ENCODE measurements around the gene LY6G5B. TPM values are rescaled to one million over a fixed set of nuclear protein-coding genes. Genes with fewer than 3 reads are reported as not detected.

LY6G5B gene, protein sequence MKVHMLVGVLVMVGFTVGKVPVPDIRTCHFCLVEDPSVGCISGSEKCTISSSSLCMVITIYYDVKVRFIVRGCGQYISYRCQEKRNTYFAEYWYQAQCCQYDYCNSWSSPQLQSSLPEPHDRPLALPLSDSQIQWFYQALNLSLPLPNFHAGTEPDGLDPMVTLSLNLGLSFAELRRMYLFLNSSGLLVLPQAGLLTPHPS
- total RNA-seq, result 20.4 TPM

DNA sequence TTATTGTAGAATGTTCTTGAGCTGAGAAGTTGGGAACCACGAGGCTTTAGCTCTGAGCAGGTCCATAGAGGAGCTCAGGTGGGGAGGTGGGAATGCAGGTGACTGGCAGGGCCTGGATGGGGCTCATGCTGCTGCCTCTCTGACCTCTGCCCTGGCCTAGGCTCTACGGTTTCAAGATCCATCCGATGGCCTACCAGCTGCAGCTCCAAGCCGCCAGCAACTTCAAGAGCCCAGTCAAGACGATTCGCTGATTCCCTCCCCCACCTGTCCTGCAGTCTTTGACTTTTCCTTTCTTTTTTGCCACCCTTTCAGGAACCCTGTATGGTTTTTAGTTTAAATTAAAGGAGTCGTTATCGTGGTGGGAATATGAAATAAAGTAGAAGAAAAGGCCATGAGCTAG is at the start of gene LY6G5B:
TSS of gene LY6G5B (plus strand) at position 301 of the 400 bp plus-strand sequence. CDS start 975 bp downstream, outside the sequence.
- DNase-seq (ENCODE audit: low spot score), result no peak
- intact Hi-C loops (cut with DNase I), result no loop called here
- ATAC-seq, result no peak

DNA sequence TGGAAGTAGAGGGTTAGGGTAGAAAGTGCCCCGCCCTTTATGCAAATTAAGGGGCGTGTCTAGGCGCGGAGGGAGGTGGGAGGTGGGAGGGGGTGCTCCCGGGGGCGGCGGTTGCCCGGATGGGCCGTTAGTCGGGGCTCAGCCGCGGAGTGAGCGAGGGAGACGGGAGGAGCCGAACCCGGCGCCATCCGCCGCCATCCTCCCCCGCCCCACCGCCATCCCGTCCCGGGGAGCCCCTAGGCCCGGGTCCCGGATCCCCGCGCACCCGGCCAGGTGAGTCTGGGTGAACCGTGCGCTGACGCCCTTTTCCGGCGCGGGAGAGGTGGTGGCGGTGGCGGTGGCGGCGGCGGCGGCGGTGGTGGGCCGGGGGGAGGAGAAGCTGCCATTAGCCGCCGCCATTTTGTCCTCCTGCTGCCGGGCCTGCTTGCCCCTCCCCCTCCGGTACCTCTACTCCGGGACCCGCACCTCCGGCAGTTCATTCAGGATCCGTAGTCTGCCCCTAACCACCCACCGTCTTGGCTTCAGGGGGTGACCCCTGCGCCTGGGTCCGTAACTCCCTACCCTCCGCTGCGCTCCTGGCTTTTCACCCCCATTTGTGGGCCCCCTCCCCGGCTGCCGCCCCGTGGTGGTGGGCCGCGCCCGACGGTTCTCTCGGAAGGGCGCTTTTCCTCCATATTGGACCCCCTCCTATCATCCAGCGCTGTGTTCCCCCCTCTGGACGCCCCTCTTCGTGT is 49.0 kb upstream of the LY6G5B start, which contains the start of gene PRRC2A:
TSS of gene PRRC2A (plus strand) at position 130 of the 734 bp plus-strand sequence. CDS start 2,075 bp downstream, outside the sequence.
- peak; percentile 33 for ATAC-seq
- peak; percentile 97 for DNase-seq (ENCODE audit: low spot score)
- intact Hi-C loops (cut with DNase I), result no loop called here

DNA sequence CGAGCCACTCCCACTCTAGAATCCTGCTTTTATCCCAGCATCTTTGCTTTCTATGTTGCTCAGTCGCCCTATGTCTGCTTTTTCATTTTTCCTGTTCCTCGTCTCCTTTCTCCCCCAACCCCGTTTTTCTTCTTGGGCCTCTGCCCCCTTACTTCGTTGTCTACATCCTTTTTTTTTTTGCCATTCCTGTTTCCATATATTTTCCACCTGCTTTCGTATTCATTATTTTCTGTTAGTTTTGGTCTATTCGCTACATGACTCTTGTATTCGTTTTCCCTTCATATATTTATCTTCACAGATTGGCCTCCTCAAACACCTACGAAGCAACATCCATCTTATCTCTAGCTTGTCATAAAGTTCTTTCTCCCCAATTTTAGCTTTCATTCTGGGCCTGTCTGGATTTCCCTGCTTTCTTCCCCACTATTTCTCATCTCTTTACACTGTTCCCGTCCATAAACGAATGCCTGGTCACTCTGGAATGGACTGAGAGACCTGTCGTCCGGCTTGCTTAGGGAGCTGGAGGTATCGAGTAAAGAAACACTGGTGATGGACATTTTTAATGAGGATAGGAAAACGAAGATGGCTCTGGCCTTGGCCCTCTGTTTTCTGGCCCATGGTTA is 48.3 kb upstream of the LY6G5B start:
- no peak for DNase-seq (ENCODE audit: low spot score)
- ATAC-seq, result no peak
- intact Hi-C loops (cut with DNase I), result no loop called here

DNA sequence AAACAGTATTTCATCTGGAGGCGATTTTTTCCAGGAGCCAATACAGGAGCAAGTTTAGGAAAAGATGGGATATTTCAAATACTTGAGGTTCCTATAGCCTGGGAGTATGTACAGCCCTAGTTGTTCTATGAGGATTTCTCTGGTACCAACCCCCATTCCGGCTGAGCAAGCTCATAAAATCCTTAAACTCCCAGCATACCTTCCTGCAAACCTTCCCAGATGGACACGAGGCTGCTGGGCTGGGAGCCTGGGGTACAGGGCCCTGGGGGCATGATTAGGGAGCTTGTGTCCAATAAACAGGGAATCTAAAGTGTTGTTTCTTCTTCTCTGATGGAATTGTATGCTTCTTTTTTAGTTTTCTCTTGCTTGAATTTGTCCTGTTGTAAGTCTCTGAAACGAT is 47.8 kb upstream of the LY6G5B start:
- DNase-seq (ENCODE audit: low spot score), result no peak
- intact Hi-C loops (cut with DNase I), result no loop called here
- no peak for ATAC-seq

DNA sequence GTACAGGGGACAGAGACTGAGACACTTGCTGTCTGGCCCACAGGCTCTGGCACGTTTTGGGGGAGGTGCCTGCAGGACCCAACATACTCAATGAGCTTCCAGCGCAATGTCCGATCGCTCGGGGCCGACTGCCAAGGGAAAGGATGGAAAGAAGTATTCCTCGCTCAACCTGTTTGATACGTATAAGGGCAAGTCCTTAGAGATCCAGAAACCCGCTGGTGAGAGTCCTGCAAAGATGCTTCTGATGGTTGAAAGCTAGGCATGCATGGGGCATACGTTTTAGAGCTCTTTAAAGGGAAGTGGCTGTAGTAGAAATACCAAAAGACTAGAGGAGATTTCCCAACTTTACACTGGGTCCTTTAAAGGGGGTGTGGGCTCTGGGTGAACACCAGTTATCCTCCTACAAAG is 47.1 kb upstream of the LY6G5B start:
- intact Hi-C loops (cut with DNase I), result no loop called here
- DNase-seq (ENCODE audit: low spot score) (no peak), ATAC-seq (no peak)

DNA sequence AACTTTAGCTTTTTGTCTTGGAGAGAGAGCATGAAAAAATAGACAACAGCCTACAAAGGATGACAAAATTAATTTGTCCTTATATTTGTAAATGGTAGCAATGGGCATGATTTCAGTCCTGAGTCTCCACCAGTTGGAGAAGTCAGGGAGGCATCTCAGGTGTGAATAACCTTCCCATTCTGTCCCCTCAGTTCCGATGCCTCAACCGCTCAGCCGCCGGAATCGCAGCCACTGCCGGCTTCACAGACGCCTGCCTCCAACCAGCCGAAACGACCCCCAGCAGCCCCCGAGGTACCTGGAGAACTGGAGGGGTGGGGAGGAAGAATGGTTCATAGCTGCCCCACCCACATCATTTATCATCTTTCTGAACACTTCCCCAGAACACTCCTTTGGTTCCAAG is 45.7 kb upstream of the LY6G5B start:
- no peak for ATAC-seq
- intact Hi-C loops (cut with DNase I), result no loop called here
- no peak for DNase-seq (ENCODE audit: low spot score)

DNA sequence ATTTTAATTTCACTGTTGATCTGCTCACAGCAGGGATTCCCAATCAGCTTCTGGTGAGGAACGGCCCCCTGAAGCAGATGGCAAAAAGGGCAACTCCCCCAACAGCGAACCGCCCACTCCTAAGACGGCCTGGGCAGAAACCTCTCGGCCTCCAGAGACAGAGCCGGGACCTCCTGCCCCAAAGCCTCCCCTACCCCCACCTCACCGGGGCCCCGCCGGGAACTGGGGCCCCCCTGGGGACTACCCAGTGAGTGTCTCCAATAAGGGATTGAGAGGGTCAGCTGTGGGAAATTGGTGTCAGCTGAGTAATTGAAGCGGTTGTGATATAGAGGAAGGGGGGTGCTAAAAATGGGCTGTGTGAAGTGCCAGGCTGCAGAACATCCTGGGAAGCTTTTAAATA is 42.8 kb upstream of the LY6G5B start:
- DNase-seq (ENCODE audit: low spot score) (no peak), ATAC-seq (no peak)
- intact Hi-C loops (cut with DNase I), result no loop called here

DNA sequence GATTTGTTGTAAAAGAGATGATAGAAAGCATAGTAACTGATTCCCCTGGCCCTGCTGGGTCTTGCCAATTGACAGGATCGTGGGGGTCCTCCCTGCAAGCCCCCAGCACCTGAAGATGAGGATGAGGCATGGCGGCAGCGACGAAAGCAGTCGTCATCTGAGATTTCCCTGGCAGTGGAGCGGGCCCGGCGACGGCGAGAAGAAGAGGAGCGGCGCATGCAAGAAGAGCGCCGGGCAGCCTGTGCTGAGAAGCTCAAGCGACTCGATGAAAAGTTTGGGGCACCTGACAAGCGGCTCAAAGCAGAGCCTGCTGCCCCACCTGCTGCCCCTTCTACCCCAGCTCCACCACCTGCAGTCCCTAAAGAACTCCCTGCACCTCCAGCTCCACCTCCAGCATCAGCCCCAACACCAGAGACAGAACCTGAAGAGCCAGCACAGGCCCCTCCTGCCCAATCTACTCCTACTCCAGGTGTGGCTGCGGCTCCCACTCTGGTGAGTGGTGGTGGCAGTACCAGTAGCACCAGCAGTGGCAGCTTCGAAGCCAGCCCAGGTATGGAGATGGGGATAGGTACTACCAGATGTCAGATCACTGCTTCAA is 42.0 kb upstream of the LY6G5B start:
- ATAC-seq, result no peak
- no peak for DNase-seq (ENCODE audit: low spot score)
- intact Hi-C loops (cut with DNase I), result no loop called here

DNA sequence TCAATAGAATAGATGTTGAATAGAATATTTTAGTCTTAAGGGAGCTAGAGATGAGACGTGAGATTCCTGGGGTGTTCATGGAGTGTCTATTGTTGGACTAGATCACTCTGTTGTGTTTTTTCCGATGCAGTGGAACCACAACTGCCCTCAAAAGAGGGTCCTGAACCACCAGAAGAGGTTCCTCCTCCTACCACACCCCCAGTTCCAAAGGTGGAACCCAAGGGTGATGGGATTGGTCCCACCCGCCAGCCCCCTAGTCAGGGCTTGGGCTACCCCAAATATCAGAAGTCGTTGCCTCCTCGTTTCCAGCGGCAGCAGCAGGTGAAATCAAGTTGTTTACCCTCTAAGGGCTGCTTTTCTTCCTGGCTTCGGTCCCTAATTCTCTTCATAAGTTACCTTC is 40.8 kb upstream of the LY6G5B start:
- no peak for DNase-seq (ENCODE audit: low spot score)
- intact Hi-C loops (cut with DNase I), result no loop called here
- no peak for ATAC-seq

DNA sequence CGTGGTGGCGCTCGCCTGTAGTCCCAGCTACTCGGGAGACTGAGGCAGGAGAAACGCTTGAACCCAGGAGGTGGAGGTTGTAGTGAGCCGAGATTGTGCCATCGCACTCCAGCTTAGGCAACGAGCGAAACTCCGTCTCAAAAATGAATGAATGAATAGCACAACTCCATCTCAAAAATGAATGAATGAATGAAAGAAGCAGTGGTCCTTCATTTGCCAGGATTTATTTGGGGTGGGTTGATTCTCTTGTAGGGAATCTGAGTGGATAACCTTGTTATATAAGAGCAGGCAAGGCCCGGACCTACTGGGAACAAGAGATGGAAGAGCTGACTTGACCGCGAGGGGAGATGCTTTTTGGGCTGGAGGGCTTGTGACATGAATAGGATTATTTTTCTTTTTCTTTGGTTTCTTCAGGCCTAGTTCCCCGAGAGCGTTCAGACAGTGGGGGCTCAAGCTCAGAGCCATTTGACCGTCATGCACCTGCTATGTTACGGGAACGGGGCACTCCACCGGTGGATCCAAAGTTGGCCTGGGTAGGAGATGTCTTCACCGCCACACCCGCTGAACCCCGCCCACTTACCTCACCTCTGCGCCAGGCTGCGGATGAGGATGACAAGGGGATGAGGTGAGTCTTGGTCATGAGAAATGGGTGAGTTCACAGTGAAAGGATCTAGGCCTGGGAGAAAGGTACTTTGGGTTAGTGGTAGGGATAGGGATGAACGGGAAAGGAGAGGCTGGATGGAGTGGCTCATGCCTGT is 39.4 kb upstream of the LY6G5B start:
- DNase-seq (ENCODE audit: low spot score), result no peak
- intact Hi-C loops (cut with DNase I), result no loop called here
- ATAC-seq, result no peak

DNA sequence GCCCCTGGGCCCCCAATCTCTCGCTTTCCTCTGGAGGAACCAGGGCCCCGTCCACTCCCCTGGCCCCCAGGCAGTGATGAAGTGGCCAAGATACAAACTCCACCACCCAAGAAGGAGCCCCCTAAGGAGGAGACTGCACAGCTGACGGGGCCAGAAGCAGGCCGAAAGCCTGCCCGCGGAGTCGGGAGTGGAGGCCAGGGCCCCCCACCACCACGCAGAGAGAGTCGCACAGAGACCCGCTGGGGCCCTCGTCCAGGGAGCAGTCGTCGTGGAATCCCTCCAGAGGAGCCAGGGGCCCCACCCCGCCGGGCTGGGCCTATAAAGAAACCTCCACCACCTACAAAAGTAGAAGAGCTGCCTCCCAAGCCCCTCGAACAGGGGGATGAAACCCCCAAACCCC is 38.6 kb upstream of the LY6G5B start:
- no peak for ATAC-seq
- intact Hi-C loops (cut with DNase I), result no loop called here

DNA sequence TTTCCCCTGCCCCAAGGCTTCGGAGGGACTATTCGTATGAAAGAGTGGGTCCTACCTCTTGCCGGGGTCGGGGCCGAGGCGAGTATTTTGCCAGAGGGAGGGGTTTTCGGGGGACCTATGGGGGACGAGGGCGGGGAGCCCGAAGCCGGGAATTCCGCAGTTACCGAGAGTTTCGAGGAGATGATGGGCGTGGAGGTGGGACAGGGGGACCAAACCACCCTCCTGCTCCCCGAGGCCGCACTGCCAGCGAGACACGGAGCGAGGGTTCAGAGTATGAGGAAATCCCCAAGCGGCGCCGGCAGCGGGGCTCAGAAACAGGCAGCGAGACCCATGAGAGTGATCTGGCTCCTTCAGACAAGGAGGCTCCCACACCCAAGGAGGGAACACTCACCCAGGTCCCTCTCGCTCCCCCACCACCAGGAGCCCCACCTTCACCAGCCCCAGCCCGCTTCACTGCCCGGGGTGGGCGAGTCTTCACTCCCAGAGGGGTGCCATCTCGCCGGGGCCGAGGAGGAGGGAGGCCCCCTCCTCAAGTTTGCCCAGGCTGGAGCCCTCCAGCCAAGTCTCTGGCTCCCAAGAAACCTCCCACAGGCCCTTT is 38.0 kb upstream of the LY6G5B start:
- peak; percentile 20 for ATAC-seq
- no peak for DNase-seq (ENCODE audit: low spot score)
- intact Hi-C loops (cut with DNase I), result no loop called here

More for the DNA sequence above, 38.6 kb upstream of the LY6G5B start:
- no peak for DNase-seq (ENCODE audit: low spot score)

DNA sequence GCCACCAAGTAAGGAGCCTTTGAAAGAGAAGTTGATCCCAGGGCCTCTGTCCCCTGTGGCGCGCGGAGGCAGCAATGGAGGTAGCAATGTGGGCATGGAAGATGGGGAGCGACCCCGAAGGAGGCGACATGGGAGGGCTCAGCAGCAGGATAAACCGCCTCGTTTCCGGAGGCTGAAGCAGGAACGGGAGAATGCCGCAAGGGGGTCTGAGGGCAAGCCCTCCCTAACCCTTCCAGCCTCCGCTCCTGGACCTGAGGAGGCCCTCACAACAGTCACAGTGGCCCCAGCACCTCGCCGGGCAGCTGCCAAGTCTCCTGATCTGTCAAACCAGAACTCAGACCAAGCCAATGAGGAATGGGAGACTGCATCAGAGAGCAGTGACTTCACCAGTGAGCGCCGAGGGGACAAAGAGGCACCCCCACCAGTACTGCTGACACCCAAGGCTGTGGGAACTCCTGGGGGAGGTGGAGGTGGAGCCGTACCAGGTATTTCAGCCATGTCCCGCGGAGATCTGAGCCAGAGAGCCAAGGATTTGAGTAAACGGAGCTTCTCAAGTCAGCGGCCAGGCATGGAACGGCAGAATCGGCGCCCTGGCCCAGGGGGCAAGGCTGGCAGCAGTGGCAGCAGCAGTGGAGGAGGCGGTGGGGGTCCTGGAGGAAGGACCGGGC is 37.4 kb upstream of the LY6G5B start:
- intact Hi-C loops (cut with DNase I), result no loop called here
- DNase-seq (ENCODE audit: low spot score), result no peak
- peak; percentile 6 for ATAC-seq

DNA sequence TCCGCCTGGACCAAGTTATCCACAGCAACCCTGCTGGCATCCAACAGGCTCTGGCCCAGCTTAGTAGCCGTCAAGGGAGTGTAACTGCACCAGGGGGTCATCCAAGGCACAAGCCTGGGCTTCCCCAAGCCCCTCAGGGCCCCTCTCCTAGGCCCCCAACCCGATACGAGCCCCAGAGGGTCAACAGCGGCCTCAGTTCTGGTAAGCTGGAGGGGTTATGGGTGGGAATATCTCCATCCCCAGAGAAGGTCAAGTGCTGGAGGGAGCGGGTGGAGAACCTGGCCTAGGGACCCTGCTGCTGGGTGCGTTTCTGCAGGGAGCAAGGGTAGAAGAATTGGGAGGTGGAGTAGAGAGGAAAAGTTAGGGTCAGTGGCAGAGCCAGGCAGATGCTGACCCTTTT is 36.3 kb upstream of the LY6G5B start:
- ATAC-seq (no peak), DNase-seq (ENCODE audit: low spot score) (no peak)
- intact Hi-C loops (cut with DNase I), result no loop called here

DNA sequence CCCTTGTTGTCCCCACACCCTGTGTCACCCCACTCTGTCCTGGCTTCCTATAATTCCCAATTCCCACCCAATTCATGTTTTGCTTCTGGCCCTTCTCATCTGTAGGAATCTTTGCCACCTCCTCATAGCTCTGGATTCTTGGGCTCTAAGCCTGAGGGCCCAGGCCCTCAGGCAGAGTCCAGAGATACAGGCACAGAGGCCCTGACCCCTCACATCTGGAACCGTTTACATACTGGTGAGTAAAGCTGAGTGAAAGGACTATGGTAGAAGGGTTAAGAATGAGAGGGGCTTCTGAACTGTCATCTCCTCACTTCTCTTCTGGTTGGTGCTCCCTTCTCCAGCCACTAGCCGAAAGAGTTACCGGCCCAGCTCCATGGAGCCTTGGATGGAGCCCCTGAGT is 35.6 kb upstream of the LY6G5B start:
- no peak for ATAC-seq
- intact Hi-C loops (cut with DNase I), result no loop called here
- no peak for DNase-seq (ENCODE audit: low spot score)

DNA sequence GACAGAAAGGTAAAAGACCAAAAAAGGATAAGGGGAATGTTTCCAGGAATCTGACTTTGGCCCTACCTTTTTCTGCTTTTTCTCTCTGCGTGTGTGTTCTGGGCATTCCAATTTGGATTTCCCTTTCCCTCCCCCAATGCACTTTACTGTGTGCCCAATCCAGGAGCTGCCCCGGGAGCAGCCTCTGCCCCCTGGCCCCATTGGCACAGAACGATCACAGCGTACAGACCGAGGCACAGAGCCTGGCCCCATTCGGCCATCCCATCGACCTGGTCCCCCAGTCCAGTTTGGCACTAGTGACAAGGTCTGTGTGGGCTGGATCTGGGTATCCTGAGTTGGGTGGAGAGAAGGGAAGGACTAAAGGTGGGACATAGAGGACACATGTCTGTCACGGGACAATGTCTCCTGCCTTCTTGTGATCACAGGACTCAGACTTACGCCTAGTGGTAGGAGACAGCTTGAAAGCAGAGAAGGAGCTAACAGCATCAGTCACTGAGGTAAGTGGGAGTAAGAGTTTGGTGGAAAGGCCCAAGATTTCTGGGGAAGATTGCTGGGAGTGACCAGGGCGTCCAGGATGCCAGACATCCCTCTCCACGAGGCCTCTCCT is 34.7 kb upstream of the LY6G5B start:
- no peak for ATAC-seq
- no peak for DNase-seq (ENCODE audit: low spot score)

DNA sequence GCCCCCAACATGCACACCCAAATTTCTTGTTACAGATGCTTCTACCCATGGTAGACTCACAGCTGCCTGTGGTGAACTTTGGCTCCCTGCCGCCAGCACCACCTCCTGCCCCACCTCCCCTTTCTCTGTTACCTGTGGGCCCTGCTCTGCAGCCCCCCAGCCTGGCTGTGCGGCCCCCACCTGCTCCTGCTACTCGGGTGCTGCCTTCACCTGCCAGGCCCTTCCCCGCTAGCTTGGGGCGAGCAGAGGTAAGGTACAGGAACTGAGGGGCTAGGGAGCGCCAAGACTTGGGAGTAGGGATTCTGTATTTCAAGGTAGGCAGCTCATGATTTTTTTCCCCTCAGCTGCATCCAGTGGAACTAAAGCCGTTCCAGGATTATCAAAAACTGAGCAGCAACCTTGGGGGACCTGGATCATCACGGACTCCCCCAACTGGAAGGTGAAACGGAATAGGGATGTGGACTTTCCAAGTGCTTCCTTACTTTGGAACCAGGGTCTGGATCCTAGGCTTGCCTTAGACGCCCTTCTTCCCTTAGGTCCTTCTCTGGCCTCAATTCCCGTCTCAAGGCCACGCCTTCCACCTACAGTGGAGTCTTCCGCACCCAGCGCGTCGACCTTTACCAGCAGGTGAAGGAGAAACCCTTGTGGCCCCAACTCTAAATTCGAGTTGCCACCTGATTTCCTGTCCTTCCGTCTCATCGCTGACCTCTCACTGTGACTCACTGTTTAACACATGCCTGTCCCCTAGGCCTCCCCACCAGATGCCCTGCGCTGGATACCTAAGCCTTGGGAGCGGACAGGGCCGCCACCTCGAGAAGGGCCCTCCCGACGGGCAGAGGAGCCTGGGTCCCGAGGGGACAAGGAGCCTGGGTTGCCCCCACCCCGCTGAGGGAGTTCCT is 32.8 kb upstream of the LY6G5B start:
- intact Hi-C loops (cut with DNase I), result no loop called here
- DNase-seq (ENCODE audit: low spot score), result no peak
- ATAC-seq, result no peak

More for the DNA sequence above, 34.7 kb upstream of the LY6G5B start:
- intact Hi-C loops (cut with DNase I), result no loop called here
